BJ (cell line): ENCODE data around the gene PHLDB1. TPM values are rescaled to one million over a fixed set of nuclear protein-coding genes. Genes with fewer than 3 reads are reported as not detected.

Experiments
- CTCF ChIA-PET: fragments of 350-600 bp; formaldehyde crosslinking; extraction: SDS; loops from one replicate; lab custom pipeline; 2021; ENCODE audit warnings: antibody characterized with exemption, inconsistent platforms; lab: Yijun Ruan, JAX
- POLR2A ChIA-PET: fragments of 300-600 bp; sonication (Branson Sonifier 250); formaldehyde crosslinking; extraction: SDS; loops from one replicate; lab custom pipeline; 2021; ENCODE audit warnings: antibody characterized with exemption; lab: Charles Lee
- DNase-seq: peaks from one replicate; pipeline ENCODE4 v3.0.0-alpha.2; 2011; ENCODE audit warnings: low read depth
- H3K27me3 ChIP-seq: 2 replicates; pipeline ENCODE4 v1.6.0; 2011; ENCODE audit warnings: low read length; ENCODE audit not compliant: control insufficient read depth, insufficient read depth
- H3K36me3 ChIP-seq: 2 replicates; pipeline ENCODE4 v1.5.1; 2011; ENCODE audit warnings: low read length; ENCODE audit not compliant: control insufficient read depth, insufficient read depth
- H3K4me3 ChIP-seq: 2 replicates; pipeline ENCODE4 v1.5.1; 2011; ENCODE audit warnings: low read depth, mild to moderate bottlenecking, control low read depth, low read length
- polyA plus RNA-seq: library from polyadenylated mRNA; depleted of rRNA; stranded (reverse); fragments of >200 nt; gene quantifications from 2 replicates; pipeline ENCODE4 v1.2.3, GENCODE V29; 2011
- TF ChIP-seq, protein P1 (sequence below): IDR thresholded peaks from 2 replicates; pipeline ENCODE4 v1.5.1; 2011; ENCODE audit warnings: low read depth, mild to moderate bottlenecking, control low read depth, inconsistent platforms, low read length, moderate library complexity; ENCODE audit not compliant: insufficient read depth

Gene PHLDB1
- polyA plus RNA-seq, 1 experiment = 74.7 TPM

GRCh38 chr11:118606157-118606843 is 1.1 kb upstream of the PHLDB1 start:
- CTCF ChIA-PET = interaction anchor here (0.6 to 10.8 kb wide), 9 partner anchors 8 to 57 kb away, joined by 3 to 78 read pairs (median 6); no protein-coding TSS in a partner anchor
- POLR2A ChIA-PET = interaction anchor here (1.7 kb wide), 1 partner anchor 13 kb away, joined by 8 read pairs; no protein-coding TSS in a partner anchor
- H3K4me3 ChIP-seq = no peak overlapping the region

DNA sequence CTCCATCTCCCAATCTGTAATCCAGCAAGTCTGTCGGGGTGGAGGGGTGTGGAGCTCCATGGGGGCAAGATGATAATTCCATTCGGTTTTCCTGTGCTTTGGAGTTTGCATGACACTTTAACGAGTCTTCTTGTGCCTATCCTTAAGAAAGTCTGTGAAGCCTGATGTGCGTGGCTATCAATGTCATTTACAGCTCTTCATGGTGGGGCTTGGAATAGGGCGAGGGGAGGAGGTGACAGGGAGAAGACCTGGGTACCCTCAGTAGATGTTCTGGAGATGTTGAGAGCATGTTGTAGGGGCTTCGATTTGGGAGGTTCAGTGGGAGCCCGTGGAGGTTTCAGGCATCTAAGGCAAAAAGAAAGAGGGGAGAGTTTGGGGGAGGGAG is 579 bp upstream of the PHLDB1 start:
- ChIA-PET POLR2A (interaction anchor here (0.6 to 1.7 kb wide), 3 partner anchors 12 to 310 kb away, joined by 3 to 12 read pairs (median 8); no protein-coding TSS in a partner anchor), CTCF (interaction anchor here (0.8 to 10.8 kb wide), 9 partner anchors 12 to 56 kb away, joined by 3 to 78 read pairs (median 4); no protein-coding TSS in a partner anchor)
- Histone ChIP-seq H3K36me3 (peaks cover 8% of the 10 kb centered on the region), H3K27me3 (no peaks in the 10 kb centered on the region), H3K4me3 (no peak overlapping the region)
- DNase-seq = no peak
- TF ChIP-seq, protein P1, sequence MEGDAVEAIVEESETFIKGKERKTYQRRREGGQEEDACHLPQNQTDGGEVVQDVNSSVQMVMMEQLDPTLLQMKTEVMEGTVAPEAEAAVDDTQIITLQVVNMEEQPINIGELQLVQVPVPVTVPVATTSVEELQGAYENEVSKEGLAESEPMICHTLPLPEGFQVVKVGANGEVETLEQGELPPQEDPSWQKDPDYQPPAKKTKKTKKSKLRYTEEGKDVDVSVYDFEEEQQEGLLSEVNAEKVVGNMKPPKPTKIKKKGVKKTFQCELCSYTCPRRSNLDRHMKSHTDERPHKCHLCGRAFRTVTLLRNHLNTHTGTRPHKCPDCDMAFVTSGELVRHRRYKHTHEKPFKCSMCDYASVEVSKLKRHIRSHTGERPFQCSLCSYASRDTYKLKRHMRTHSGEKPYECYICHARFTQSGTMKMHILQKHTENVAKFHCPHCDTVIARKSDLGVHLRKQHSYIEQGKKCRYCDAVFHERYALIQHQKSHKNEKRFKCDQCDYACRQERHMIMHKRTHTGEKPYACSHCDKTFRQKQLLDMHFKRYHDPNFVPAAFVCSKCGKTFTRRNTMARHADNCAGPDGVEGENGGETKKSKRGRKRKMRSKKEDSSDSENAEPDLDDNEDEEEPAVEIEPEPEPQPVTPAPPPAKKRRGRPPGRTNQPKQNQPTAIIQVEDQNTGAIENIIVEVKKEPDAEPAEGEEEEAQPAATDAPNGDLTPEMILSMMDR = no peak

More at GRCh38 chr11:118606157-118606843, 1.1 kb upstream of the PHLDB1 start:
- DNase-seq = no peak
- TF ChIP-seq, protein P1 = no peak
- Histone ChIP-seq H3K36me3 (peaks cover 13% of the 10 kb centered on the region), H3K27me3 (no peaks in the 10 kb centered on the region)

DNA sequence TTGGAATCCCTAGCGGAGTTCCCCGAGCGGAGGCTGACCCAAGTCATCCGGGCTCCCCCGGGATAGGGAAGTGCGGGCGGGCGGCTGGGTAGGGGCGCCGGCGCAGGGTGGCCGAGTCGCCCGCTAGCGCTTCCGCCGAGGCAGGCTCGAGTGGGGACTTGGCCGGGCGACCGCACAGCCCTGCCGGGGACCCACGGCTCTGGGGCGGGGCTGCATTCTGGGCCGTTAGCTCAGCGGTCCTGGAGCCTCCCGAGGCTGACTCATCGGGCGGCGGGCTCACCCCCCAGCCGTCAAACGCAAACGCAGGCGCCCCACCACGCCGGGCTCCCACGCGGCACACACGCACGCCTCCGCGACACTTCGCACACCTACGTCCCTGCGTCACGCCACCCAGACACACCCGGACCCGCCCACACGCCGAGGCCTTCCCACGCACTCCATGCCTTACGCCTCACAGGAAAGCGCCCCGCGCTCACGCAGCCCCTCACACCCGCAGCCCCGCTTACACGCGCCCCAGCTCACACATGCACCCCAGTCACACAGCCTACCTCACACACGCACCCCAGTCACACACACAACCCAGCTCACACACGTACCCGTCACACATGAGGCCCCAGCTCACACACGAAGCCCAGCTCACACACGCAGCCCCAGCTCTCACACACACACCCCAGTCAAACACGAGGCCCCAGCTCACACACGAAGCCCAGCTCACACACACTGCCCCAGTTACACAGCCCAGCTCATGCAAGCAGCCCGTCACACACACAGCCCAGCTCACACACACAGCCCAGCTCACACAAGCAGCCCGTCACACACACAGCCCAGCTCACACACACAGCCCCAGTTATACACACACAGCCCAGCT is 1.2 kb downstream of the PHLDB1 start:
- Histone ChIP-seq H3K27me3 (no peaks in the 10 kb centered on the region), H3K36me3 (0 out of 2 replicates have a peak, but pooled peaks cover 5% of the 10 kb centered on the region), H3K4me3 (peak overlapping the region; percentile 68)
- no peak for DNase-seq
- CTCF ChIA-PET = interaction anchor here (0.7 to 10.8 kb wide), 8 partner anchors 12 to 319 kb away, joined by 3 to 78 read pairs (median 5); partner anchors contain the start of gene ARCN1
- POLR2A ChIA-PET = interaction anchor here (2.2 kb wide), 1 partner anchor 10 kb away, joined by 20 read pairs; no protein-coding TSS in a partner anchor
- TF ChIP-seq, protein P1 = no peak

GRCh38 chr11:118609380-118610224 is 2.2 kb downstream of the PHLDB1 start:
- DNase-seq = no peak
- Histone ChIP-seq H3K36me3 (peaks cover 14% of the 10 kb centered on the region), H3K27me3 (no peaks in the 10 kb centered on the region), H3K4me3 (peak overlapping the region; percentile 68)
- POLR2A ChIA-PET = interaction anchor here (2.2 kb wide), 1 partner anchor 9 kb away, joined by 20 read pairs; no protein-coding TSS in a partner anchor
- CTCF ChIA-PET = interaction anchor here (0.8 to 10.8 kb wide), 7 partner anchors 11 to 53 kb away, joined by 3 to 78 read pairs (median 6); no protein-coding TSS in a partner anchor
- TF ChIP-seq, protein P1 = no peak
